Kidney (tissue), 14 donors: ENCODE results near the gene SCFD2. TPM values are rescaled to one million over a fixed set of nuclear protein-coding genes. Genes with fewer than 3 reads are reported as not detected.

Experiments used
- DNase-seq, 5 donors: peaks; one replicate each; pipeline ENCODE4 v3.0.0-alpha.2; 2013 to 2020
- FAIRE-seq: peaks from 2 replicates; lab custom pipeline; 2012; peaks lifted over from hg19 to GRCh38; lab: Jason Lieb, UNC
- H3K27ac ChIP-seq, 2 donors: one replicate each; pipeline ENCODE4 v1.7.0; 2013; ENCODE audit warnings: low read depth in 2 of 2, low read length in 2 of 2, inconsistent platforms in 1 of 2
- H3K27me3 ChIP-seq: one replicate; pipeline ENCODE4 v1.7.1; 2013; ENCODE audit warnings: low read length, inconsistent platforms; ENCODE audit not compliant: control insufficient read depth, insufficient read depth
- H3K36me3 ChIP-seq, 3 donors: one replicate each; pipeline versions ENCODE4 v1.7.0 to v1.7.1; 2013; ENCODE audit warnings: low read length in 3 of 3, control low read depth in 1 of 3, inconsistent platforms in 1 of 3; ENCODE audit not compliant: insufficient read depth in 3 of 3, control insufficient read depth in 2 of 3
- H3K4me1 ChIP-seq, 3 donors: one replicate each; pipeline versions ENCODE4 v1.7.0 to v1.7.1; 2013; ENCODE audit warnings: low read length in 3 of 3, inconsistent platforms in 1 of 3, low read depth in 1 of 3; ENCODE audit not compliant: control insufficient read depth in 2 of 3, insufficient read depth in 2 of 3
- H3K4me3 ChIP-seq, 3 donors: one replicate each; pipeline versions ENCODE4 v1.7.0 to v1.8.1; 2013; ENCODE audit warnings: low read length in 3 of 3, control low read depth in 1 of 3, inconsistent platforms in 1 of 3
- H3K9ac ChIP-seq, 3 donors: one replicate each; pipeline versions ENCODE4 v1.7.0 to v1.7.1; 2013; ENCODE audit warnings: low read length in 3 of 3, control low read depth in 1 of 3, inconsistent platforms in 1 of 3
- H3K9me3 ChIP-seq, 3 donors: one replicate each; pipeline versions ENCODE4 v1.7.0 to v1.7.1; 2013; ENCODE audit warnings: low read length in 3 of 3, control low read depth in 1 of 3, inconsistent platforms in 1 of 3; ENCODE audit not compliant: control insufficient read depth in 2 of 3, insufficient read depth in 1 of 3
- intact Hi-C: fragments of 100-400 bp; cut with DNase I; formaldehyde crosslinking; loops from one replicate; pipeline ENCODE4 v1.11.1; 2022
- polyA plus RNA-seq: library from polyadenylated mRNA; stranded (reverse); fragments of 350-450 nt; fragmentation: Illumina TruSeq; extraction: RNeasy Lipid Tissue Mini Kit (QIAGEN cat#74804); gene quantifications from one replicate; pipeline ENCODE4 v1.2.3, GENCODE V29; 2014; ENCODE audit warnings: low read depth, low replicate concordance; ENCODE audit not compliant: insufficient read depth
- total RNA-seq: library from RNA; stranded (reverse); fragmentation: NEBNext Ultra II Directional; extraction: Animal tissue kit (Norgen Biotek cat#: 25700); gene quantifications from one replicate; pipeline ENCODE4 v1.2.1, GENCODE V29; 2021
- TF ChIP-seq, protein P1 (sequence below): IDR thresholded peaks from 3 replicates; pipeline ENCODE4 v1.5.1; 2012; ENCODE audit warnings: mild to moderate bottlenecking, moderate library complexity, borderline replicate concordance; ENCODE audit not compliant: insufficient read depth; ENCODE audit errors: extremely low read depth
- donor health status: control.
- donor health status: control.
- donor health status: control.
- donor health status: control.
- donor health status: control.
- donor health status: DM: yes; HTN: yes; CAD: no.
- donor health status: Normal renal cell carcinoma (clear cell type).

Gene SCFD2
- total and polyA plus RNA-seq, 2 donors from 2014 or later, result 6.1 to 20.8 TPM

DNA sequence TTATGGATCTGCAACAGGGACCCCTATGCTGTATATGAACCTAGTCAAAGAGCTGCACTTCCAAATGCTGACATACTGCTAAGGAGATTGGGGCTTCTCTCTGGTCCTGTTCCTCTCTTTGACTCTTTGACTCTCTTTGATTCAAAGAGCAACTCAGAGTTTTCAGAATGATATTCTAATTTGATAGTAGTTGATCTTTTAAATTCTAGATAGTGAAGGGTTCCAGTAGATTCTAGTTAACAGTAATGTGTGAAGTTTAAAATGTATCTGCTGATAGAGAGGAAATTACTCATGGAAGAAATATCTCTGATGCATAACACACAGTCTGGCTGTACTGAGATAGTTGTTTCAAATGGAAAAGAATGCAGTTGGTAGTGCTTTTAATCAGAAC lies 264.7 kb downstream of the SCFD2 start:
- Histone ChIP-seq H3K9ac (no peak overlapping the region), H3K4me1 (no peaks in the 10 kb centered on the region), H3K27me3 (no peaks in the 10 kb centered on the region), H3K9me3 (no peaks in the 10 kb centered on the region), H3K4me3 (no peak overlapping the region), H3K36me3 (no peaks in the 10 kb centered on the region), H3K27ac (no peak overlapping the region)
- intact Hi-C loops, result no loop called here
- no peak for FAIRE-seq
- TF ChIP-seq, protein P1, sequence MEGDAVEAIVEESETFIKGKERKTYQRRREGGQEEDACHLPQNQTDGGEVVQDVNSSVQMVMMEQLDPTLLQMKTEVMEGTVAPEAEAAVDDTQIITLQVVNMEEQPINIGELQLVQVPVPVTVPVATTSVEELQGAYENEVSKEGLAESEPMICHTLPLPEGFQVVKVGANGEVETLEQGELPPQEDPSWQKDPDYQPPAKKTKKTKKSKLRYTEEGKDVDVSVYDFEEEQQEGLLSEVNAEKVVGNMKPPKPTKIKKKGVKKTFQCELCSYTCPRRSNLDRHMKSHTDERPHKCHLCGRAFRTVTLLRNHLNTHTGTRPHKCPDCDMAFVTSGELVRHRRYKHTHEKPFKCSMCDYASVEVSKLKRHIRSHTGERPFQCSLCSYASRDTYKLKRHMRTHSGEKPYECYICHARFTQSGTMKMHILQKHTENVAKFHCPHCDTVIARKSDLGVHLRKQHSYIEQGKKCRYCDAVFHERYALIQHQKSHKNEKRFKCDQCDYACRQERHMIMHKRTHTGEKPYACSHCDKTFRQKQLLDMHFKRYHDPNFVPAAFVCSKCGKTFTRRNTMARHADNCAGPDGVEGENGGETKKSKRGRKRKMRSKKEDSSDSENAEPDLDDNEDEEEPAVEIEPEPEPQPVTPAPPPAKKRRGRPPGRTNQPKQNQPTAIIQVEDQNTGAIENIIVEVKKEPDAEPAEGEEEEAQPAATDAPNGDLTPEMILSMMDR, result no peak
- no peak for DNase-seq

DNA sequence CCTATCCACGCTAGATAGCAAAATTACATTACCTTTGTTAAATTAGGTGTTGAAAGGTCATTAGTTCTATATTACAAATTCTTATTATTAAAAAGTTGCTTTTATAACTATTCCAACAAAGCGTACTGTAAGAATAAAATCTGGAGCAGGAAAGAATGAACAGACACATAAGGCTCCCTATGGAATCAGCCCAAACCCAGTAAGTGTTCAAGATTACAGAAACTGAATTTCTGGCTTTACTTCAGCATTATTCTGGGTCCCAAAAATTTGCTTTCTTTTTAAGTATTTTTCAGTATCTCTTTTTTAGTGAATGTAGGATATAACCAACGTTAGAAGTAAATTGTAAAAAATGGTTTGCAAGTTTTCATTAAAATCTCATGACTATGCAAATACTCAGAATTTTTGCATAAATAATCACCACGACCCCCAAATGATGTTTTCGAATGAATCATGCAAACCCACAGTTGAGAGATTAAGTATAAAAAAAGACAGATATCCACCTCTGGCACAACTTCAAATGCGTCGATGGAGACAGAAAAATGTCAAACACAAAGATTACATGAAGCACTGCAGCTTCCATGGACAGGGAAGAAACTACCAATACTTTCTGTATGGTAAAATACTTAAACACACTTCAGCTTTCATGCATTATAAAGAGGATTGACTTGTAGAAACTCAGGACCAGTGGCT lies 265.2 kb downstream of the SCFD2 start:
- no peak for FAIRE-seq

DNA sequence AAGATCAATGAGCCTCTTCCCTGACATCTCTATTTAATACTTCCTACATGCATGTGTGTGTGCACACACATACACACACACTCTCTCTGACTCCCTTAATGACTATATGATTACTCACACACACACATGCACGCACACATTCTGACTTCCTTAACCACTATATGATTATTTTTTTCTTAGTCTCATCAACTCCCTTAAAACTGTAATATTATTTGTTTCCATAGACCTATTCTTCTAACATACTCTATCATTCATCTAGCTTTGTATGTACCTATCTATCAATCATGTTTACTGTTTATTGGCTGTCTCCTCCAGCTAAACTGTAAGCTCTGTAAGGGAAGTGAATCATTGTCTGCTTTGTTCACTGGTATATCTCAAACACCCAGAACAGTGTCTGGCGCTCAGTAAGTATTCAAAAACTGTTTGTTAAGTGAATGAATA lies 267.2 kb downstream of the SCFD2 start:
- FAIRE-seq (no peak), DNase-seq (no peak)
- no peaks in the 10 kb centered on the region for H3K27me3 ChIP-seq
- no peak overlapping the region for H3K9ac ChIP-seq
- H3K9me3 ChIP-seq, result no peaks in the 10 kb centered on the region
- intact Hi-C loops, result no loop called here
- TF ChIP-seq, protein P1, result no peak
- no peak overlapping the region for H3K4me3 ChIP-seq
- H3K27ac ChIP-seq, result no peak overlapping the region
- H3K36me3 ChIP-seq, result no peaks in the 10 kb centered on the region
- H3K4me1 ChIP-seq, result no peaks in the 10 kb centered on the region

More for the DNA sequence above, 265.2 kb downstream of the SCFD2 start:
- H3K36me3 ChIP-seq, result no peaks in the 10 kb centered on the region
- H3K27me3 ChIP-seq, result no peaks in the 10 kb centered on the region
- TF ChIP-seq, protein P1, result no peak
- no peak overlapping the region for H3K9ac ChIP-seq
- H3K27ac ChIP-seq, result no peak overlapping the region
- DNase-seq, result no peak
- H3K4me1 ChIP-seq, result no peaks in the 10 kb centered on the region
- H3K4me3 ChIP-seq, result no peak overlapping the region
- no peaks in the 10 kb centered on the region for H3K9me3 ChIP-seq
- intact Hi-C loops, result no loop called here
